ENCODE data around the gene BCL2L13.
"Not testable (repeated sequence)": the region's sequence is repeated elsewhere in the genome, so short reads cannot be mapped to it uniquely, and the experiment has no call there.

BCL2L13 gene

GRCh38 chr22:17695986-17696385 lies 57.4 kb downstream of the BCL2L13 start:
- DNase-seq (ENCODE audit: low spot score), result no peak

- not testable (repeated sequence) for DNase-seq (ENCODE audit: low spot score)
Observed at GRCh38 chr22:17697196-17697595, 58.6 kb downstream of the BCL2L13 start.

- not testable (repeated sequence) for DNase-seq (ENCODE audit: low spot score)
Observed at GRCh38 chr22:17698276-17698675, 59.7 kb downstream of the BCL2L13 start.

- DNase-seq (ENCODE audit: low spot score), result no peak
Observed at GRCh38 chr22:17698948-17699347, 60.4 kb downstream of the BCL2L13 start.

GRCh38 chr22:17699696-17700340 lies 61.3 kb downstream of the BCL2L13 start:
- DNase-seq (ENCODE audit: low spot score), result no peak

GRCh38 chr22:17700778-17701177 lies 62.2 kb downstream of the BCL2L13 start:
- no peak for DNase-seq (ENCODE audit: low spot score)

- DNase-seq (ENCODE audit: low spot score), result no peak
Observed at GRCh38 chr22:17703811-17704210, 65.3 kb downstream of the BCL2L13 start.

GRCh38 chr22:17705546-17705945 lies 67.0 kb downstream of the BCL2L13 start:
- no peak for DNase-seq (ENCODE audit: low spot score)

- peak; percentile 26 for DNase-seq (ENCODE audit: low spot score)
Observed at GRCh38 chr22:17705951-17706900, 67.7 kb downstream of the BCL2L13 start.

GRCh38 chr22:17706947-17707346 lies 68.4 kb downstream of the BCL2L13 start:
- no peak for DNase-seq (ENCODE audit: low spot score)

GRCh38 chr22:17707526-17707925 lies 69.0 kb downstream of the BCL2L13 start:
- no peak for DNase-seq (ENCODE audit: low spot score)

- no peak for DNase-seq (ENCODE audit: low spot score)
Observed at GRCh38 chr22:17710023-17710422, 71.5 kb downstream of the BCL2L13 start.

GRCh38 chr22:17712441-17712840 lies 73.9 kb downstream of the BCL2L13 start:
- no peak for DNase-seq (ENCODE audit: low spot score)

GRCh38 chr22:17716529-17716928 lies 78.0 kb downstream of the BCL2L13 start:
- DNase-seq (ENCODE audit: low spot score), result no peak

- no peak for DNase-seq (ENCODE audit: low spot score)
Observed at GRCh38 chr22:17717708-17718107, 79.2 kb downstream of the BCL2L13 start.

- DNase-seq (ENCODE audit: low spot score), result no peak
Observed at GRCh38 chr22:17719911-17720310, 81.4 kb downstream of the BCL2L13 start.

- DNase-seq (ENCODE audit: low spot score), result no peak
Observed at GRCh38 chr22:17724241-17724640, 85.7 kb downstream of the BCL2L13 start.

- no peak for DNase-seq (ENCODE audit: low spot score)
Observed at GRCh38 chr22:17724678-17725499, 86.3 kb downstream of the BCL2L13 start.

- no peak for DNase-seq (ENCODE audit: low spot score)
Observed at GRCh38 chr22:17725500-17725796, 86.9 kb downstream of the BCL2L13 start.

GRCh38 chr22:17726006-17726927 lies 87.7 kb downstream of the BCL2L13 start:
- DNase-seq (ENCODE audit: low spot score), result no peak

All from germinal center (tissue), 1 donor.